HG02623 (cell line): ENCODE measurements around the gene MRTFA.
"Not testable (repeated sequence)": the region's sequence is repeated elsewhere in the genome, so short reads cannot be mapped to it uniquely, and the experiment has no call there.

ENCODE experiments used
- ATAC-seq: cut with Tn5 transposase; IDR thresholded peaks from one replicate; pipeline ENCODE4 v1.9.1; 2021; ENCODE audit warnings: moderate library complexity; ENCODE audit not compliant: unreplicated experiment

MRTFA gene

DNA sequence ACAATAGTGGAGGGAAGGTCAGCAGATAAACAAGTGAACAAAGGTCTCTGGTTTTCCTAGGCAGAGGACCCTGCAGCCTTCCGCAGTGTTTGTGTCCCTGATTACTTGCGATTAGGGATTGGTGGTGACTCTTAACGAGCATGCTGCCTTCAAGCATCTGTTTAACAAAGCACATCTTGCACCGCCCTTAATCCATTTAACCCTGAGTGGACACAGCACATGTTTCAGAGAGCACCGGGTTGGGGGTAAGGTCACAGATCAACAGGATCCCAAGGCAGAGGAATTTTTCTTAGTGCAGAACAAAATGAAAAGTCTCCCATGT, 136.1 kb downstream of the MRTFA start:
- ATAC-seq, result not testable (repeated sequence)

DNA sequence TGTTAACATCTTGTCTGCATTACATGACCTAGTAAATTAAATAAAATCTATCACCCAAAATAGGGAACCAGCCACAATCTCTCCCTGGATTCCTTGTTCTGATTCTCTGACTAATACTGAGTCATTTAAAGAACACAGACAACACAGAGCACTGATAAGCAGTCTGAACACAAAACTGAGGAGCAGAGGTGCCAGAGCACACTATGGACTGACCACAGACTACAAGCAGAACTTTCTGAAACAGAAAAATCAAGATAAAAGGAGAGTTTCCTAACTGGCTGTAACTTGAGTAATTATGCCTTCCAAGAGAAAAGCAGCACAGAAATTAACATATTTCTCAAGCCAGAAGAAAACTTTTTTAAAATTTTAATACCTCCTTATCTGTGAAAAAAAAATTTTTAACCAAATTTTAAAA, 137.3 kb downstream of the MRTFA start:
- no peak for ATAC-seq

DNA sequence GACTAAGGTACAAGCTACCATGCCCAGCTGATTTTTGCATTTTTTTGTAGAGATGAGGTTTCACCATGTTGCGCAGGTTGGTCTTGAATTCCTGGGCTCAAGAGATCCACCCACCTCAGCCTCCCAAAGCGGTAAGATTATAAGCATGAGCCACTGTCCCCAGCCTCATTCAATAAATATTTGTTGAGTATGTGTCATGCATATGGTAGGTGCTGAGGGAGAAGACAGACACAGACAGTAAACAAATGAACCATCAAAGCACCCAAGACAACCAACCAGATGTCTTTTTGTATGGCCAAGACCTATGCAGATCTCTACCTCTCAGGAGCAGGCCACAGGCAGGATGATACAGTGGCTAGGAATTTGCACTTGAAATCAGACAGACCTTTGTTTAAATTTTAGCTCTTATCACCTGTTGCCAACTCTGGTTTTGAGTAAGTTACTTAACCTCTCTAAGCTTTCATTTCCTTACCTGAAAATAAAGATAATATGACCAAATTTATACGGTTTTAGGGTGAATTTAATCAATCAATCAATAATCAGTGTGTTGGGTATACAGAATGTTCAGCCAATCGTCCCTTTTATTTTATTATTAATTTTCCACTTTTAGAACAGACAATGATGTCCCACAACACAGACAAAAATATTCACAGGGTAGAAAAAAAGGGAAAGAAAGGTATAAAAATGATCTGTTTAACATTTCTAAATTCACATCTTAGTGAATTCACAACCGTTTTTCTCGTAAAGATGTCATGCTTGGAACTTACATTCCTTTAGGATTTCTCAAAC, 137.9 kb downstream of the MRTFA start:
- no peak for ATAC-seq

DNA sequence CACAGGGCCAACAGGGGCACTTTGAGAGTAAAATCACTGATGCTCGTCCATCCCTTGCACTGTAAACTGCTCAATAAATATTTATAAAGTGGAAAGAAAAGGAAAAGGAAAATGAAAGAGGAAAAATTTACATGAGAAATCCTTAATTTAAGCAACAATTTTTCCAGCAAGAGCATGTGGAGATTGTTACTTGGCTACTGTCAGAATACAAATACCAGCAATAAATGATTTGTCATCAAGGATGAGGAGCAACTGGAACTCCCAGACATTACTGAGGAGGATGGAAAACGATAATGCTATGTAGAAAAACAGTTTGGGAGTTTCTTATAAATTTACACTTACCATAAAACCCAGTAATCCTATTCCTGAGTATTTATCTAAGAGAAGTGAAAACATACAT, 143.1 kb downstream of the MRTFA start:
- ATAC-seq, result no peak

DNA sequence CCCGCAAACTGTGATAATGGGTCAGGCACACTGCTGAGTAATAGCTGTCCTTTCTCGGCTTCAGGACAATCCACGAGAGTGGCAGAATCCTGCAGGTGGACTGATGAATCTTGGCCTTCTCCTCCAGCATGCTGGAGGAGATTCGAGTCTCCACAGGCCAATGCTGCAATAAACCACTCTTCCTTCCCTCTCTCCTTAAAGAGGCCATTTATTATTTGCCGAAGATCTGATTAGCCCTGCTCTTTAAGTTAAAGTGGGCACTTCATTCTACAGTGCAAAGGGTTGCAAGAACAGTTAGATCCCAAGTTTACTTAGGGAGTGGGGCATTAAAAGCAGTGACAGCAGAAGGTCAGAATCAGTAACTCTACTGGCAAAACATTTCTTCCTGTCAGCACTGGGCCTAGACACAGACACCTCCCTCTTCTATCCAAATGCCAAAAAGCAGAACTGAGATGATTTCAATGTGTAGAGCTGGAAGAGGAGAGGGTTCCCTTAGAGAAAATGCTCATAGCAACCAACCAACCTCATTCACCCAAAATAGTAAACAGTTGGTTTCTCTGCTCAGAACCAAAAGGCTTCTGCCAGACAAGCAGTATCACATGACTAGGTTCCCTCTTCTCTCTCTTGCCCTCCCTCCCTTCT, 144.4 kb downstream of the MRTFA start:
- peak; percentile 84 for ATAC-seq

DNA sequence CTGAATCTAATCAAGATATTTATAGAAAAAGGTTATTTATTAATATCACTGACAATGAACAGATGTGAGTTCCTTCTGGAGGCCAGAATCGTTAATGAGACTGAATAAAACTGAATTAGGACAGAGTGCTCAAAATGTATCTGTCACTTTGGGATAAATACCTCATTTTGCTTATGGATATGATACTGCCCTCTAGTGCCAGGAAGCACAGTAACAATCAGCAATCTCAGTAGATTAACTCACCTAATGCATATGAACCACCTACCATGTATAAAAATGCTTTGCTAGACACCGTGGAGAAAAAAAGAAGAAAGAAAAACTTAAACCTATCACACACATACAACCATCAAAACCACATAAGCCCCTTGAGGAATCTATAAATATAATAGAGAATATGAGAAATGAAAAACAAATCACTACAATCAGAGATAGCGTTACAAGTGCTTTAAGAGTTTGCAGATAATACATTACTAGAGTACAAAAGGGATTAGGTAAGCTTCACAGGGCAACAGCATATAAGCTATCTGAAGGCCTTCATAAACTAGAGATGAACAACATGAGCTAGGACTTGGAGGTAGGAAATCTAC, 148.8 kb downstream of the MRTFA start:
- ATAC-seq, result no peak

DNA sequence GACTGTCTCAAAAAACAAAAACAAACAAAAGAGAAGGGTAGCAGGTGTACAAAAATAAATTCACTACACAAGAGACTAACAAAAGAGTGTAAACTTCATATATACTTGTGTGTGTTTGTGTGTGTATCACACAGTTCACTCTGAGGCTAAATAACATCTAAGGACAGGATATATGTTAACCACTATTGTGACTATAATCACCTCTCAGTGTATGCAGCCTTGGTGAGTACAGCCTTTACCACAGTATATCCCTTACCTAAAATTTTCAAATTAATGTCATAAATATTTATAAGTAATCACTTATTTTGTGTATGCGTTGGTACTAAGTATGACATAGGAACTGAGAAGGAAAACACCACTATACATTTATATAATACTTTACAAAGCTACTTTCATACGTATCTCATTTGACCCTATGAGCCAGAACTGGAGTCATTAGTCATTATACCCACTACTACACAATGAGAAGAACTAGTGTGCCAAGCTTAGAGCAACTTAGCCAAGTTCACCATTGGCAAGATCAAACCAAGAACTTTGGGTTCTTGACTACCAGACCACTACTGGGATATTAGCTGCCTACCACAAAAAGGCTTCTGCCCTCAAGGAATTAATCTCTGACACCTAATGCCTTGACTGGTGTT, 149.4 kb downstream of the MRTFA start:
- no peak for ATAC-seq

DNA sequence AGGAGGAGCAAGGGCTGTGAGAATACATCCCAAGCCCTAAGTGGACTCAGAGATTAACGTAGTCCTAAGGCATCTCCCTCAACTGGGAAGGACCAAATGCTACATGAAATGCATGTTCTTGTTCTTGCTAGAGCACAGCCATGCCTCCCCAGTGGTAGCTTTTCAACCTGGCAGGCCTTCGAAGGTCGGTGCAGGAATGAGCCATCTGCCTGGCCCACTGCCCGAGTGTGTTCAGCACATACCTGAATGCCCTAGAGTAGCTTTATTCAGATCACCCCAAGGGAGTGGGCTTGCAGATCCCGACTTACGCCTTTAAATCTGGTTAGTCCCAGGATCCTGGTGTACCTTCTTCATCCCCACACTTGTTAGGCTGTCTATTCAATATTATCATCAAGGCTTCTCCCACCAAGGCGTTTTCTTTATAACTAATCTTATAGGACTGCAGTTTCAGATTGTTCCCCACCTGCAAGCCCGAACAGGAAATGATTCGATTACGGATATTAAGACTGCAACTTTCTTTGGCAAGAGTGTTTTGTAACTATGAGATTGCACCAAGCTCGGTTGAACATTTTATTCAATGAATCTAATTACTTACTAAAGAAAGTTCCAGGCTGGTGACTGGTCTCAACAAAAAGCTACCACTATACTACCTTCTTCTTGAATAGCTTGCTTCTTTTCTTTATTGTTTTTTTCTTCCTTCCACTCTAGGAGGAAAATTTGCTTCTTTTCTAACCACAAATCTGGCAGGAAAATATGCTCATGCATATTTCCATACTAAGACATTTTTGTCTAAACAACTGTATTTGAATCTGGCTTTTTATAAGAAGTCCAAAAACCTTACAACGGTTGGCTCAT, 150.5 kb downstream of the MRTFA start:
- ATAC-seq, result no peak

DNA sequence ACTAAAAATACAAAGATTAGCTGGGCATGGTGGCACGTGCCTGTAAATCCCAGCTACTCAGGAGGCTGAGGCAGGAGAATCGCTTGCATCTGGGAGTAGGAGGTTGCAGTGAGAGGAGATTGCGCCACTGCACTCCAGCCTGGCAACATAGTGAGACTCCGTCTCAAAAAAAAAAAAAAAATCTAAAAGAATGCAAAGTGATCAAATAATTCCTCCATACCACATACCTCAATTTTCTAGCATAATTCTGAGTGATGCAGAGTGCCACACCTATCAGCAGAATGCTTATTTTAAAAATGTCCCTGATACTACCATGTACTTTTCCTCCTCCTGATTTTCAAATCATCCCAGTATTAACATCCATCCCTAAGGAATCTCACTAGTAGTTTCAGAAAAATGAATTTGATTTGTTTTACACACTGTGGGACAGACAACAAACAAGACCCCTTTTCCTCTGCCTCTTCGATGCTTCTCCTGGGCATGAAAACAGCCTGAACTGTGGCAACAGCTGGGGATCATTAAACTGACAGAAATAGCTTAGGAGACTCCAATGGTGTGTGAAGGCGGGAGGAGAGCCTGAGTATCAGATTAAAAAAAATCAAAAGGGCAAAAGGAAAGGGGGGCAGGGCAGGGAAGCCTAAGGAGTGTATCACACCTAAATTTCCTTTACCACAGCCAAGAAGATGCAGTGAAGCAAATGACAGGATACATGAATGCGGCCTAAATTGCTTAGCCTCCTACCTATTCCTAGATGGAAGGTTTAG, 151.4 kb downstream of the MRTFA start:
- ATAC-seq, result no peak

DNA sequence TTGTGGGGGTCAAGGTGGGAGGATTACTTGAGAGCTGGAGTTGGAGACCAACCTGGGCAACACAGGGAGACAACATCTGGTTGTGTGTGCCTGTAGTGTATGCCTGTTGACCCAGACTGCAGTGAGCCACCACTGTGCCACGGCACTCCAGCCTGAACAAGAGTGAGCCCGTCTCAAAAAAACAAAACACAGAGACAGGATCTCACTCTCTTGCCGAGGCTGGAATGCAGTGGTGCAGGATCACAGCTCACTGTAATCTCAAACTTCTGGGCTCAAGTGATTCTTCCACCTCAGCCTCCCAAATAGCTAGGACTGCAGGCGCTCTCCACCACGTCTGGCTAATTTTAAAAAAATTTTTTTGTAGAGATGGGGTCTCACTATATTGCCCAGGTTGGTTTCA, 153.6 kb downstream of the MRTFA start:
- no peak for ATAC-seq

DNA sequence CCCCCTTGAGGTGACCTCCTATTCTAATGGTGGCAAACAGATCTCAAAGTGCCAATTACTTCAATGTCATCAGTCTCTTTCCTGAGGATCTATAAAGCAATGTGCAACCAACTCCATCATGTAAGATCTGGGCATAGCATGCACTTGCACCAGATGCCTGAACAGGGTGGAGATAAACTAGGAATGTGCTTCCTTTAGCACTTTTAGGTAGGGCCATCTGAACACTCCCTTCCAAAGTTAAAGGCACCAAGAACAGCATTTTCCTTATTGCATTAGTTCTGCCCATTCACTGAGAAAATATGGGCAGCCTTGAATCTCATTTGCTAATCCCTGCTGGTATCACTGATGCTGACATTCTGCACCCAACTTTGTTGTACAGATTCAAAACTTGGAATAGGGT, 154.1 kb downstream of the MRTFA start:
- ATAC-seq, result no peak

DNA sequence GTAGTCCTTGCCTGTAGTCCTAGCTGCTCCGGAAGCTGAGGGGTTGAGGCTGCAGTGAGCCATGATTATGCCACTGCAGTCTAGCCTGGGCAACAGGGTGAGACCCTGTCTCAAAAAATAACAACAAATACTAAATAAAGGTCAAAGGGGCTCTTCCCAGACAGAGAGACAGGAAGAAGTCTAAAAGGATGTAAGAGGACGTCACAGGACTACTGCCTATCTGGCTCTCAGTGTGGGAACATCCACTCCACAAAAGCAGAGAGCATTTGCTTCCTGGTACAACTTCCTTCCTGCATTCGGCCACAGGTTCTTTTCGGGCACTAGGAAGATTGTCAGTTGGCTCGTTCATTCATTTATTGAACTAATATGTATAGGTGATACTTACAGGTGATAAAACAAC, 155.5 kb downstream of the MRTFA start:
- ATAC-seq, result no peak

DNA sequence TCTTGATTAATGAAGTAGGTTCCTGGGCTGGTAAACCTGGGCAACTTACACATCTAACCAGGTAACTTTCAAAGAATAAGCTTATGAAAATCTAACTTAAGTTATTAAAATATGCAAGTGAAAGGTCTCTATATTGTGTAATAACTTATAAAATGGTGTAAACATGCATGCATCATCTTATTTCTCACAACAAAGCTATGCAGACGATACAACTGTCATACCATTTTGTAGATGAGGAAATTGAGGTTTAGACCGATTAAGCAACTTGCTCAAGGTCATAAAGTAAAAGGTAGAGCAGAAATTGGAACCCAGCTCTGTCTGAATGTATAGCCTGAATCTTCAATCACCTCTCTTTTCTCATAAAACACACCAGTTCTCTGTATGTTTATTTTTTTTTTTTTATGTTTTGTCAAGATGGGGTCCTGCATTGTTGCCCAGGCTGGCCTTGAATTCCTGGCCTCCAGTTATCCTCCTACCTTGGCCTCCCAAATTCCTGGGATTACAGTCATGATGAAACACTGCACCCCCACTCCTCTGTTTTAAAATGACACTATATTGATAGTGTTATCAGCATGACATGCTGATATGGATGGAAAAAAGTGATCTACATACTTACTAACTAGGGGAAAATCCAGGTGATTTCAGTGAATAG, 156.5 kb downstream of the MRTFA start:
- ATAC-seq, result no peak

DNA sequence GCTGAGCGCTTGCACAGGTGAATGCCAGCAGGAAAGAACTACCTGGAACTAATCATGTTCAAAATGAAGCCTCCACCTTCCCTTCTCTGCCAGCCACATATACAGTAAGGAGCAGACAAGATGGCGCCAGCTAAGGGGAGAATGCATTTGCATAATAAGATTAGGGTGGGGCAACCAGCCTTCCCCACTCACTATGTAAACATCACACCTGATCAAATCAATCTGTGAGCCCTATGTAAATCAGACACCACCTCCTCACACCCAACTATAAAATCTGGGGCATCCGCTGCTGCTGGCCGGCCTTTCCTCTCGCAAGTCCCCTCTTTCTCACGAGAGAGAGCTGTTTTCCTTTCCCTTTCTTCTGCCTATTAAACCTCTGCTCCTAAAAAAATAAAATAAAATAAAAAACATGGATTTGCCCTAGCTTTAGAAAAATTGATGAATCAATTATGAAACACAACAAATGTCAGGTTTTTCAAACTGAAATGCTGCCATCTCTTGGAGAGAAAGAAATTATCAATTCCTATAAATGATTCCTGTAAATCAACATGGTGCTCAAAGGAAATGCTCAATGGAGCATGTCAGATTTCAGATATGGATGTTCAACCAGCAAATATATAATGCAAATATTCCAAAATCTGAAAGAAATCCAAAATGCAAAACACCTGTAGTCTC, 157.3 kb downstream of the MRTFA start:
- no peak for ATAC-seq

DNA sequence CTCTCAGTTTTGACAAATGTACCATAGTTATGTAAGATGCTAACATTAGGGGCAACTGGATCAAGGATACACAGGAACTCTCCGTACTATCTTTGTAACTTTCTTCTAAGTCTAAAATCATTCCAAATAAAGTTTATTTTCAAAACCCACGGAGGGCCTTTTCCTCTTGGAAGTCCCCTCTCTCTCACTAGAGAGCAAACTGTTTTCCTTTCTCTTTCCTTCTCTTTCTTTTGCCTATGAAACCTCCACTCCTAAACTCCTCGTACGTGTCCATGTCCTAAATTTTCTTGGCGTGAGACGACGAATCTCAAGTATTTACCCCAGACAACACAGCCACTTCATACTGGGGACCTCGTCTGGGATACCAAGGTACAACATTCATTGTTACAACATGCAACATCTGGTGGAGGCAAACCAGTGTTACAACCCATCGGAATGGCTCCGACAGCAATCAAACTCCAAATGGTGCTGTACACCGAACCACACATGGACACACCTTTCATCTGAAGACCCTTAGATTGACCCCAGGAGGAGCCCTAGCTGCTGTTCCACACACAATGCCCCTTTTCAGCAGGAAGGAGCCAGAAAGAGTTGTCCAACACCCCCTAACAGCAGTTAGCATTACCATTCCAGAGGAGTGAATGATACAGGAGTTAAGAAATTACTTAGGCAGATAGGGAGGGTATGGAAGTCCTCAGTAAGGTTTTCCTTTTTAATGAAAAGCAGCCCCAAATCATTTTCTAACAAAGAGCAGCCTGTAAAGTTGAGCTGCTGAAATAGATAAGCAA, 158.0 kb downstream of the MRTFA start:
- no peak for ATAC-seq

DNA sequence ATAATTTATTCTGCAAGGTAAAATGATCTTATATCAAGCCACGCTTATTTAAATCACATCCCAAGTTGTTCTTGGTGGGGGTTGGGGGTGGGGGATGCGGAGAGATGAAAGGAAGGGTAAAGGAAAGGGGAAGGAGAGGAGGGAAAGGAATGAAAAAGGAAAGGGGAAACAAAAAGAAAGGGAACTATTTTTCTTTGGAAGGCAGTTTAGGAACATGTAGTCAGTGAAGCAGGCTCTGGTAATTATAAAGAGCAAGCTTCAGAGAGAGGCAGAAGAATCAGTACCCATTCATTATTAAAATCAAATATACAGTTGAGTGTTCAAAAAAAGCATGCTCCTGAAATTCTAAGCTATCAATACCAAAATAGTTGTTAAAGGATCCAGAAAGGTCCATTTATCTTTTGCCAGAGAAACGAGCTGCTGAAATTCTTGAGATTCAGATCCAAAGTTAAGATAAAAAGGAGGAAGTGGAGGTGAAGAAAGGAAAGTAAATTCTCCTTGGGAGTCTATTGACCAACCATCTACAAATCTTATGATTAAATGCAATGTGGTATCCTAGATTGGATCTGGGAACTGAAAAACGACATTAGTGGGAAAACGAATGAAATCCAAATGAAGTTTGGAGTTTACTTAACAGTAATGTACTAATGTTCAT, 158.7 kb downstream of the MRTFA start:
- ATAC-seq, result no peak

DNA sequence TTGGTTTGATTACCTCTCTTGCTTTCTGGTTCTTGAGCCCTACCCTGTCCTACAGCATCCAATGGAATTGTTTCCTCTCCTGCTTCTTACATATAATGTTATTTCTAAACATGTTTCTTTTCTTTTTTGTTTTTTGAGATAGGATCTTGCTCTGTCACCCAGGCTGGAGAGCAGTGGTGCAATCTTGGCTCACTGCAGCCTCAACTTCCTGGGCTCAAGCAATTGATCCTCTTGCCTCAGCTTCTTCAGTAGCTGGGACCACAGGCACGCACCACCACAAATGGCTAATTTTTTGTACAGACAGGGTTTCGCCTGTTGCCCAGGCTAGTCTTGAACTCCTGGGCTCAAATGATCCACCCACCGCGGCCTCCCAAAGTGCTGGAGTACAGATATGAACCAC, 160.2 kb downstream of the MRTFA start:
- ATAC-seq, result no peak

DNA sequence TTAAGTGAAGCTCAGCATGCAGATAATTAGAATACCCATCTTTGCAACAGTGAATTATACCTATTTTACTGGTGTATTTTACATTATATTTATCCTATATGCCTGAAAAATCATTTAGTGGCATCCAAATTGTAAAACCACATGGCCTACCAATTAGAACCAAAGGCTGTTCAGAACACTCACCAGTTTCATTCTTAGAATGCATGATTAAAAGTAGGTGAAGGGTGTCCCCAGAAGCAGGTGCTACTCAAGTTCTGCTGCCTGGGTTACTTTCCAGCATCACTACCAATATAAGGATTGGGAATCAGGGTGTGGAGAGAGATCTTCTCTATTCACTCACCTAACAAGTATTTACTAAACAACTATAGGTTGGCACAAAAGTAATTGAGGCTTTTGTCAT, 162.8 kb downstream of the MRTFA start:
- ATAC-seq, result no peak
